H9 (cell line): ENCODE data around the gene MRPL54. TPM values are rescaled to one million over a fixed set of nuclear protein-coding genes. Genes with fewer than 3 reads are reported as not detected.
A peak's percentile ranks its signal among the peaks of the same experiment; 100 is the strongest.

ENCODE experiments used
- DNase-seq: peaks from one replicate; pipeline ENCODE4 v3.0.0-alpha.2; 2017
- H2AFZ ChIP-seq: one replicate; pipeline ENCODE4 v1.6.1; 2013; ENCODE audit warnings: mild to moderate bottlenecking, low read length, control low read depth, moderate library complexity
- H2AK5ac ChIP-seq: 2 replicates; pipeline ENCODE4 v1.6.1; 2013; ENCODE audit warnings: low read length, control low read depth, mixed read lengths; ENCODE audit not compliant: insufficient read length
- H2BK120ac ChIP-seq: one replicate; pipeline ENCODE4 v1.6.1; 2013; ENCODE audit warnings: low read depth, mild to moderate bottlenecking, low read length, control low read depth, inconsistent platforms; ENCODE audit not compliant: poor library complexity, severe bottlenecking
- H2BK12ac ChIP-seq: 2 replicates; pipeline ENCODE4 v1.6.1; 2013; ENCODE audit warnings: low read length, control low read depth, mixed read lengths, low read depth; ENCODE audit not compliant: insufficient read length
- H2BK15ac ChIP-seq: 2 replicates; pipeline ENCODE4 v1.6.1; 2013; ENCODE audit warnings: low read depth, low read length, control low read depth
- H2BK20ac ChIP-seq: one replicate; pipeline ENCODE4 v1.6.1; 2013; ENCODE audit warnings: low read depth, mild to moderate bottlenecking, low read length, control low read depth, inconsistent platforms; ENCODE audit not compliant: poor library complexity, severe bottlenecking
- H2BK5ac ChIP-seq: 2 replicates; pipeline ENCODE4 v1.6.1; 2013; ENCODE audit warnings: low read length, control low read depth, mixed read lengths; ENCODE audit not compliant: insufficient read length
- H3K14ac ChIP-seq: 2 replicates; pipeline ENCODE4 v1.6.1; 2013; ENCODE audit warnings: low read length, control low read depth; ENCODE audit not compliant: insufficient read depth
- H3K18ac ChIP-seq: 2 replicates; pipeline ENCODE4 v1.6.1; 2013; ENCODE audit warnings: low read depth, mild to moderate bottlenecking, mixed read lengths, low read length, control low read depth; ENCODE audit not compliant: insufficient read length
- H3K23ac ChIP-seq: 2 replicates; pipeline ENCODE4 v1.6.1; 2013; ENCODE audit warnings: low read length, control low read depth, mixed read lengths, low read depth; ENCODE audit not compliant: insufficient read length
- H3K23me2 ChIP-seq: 2 replicates; pipeline ENCODE4 v1.6.1; 2013; ENCODE audit warnings: low read depth, mild to moderate bottlenecking, mixed read lengths, low read length, control low read depth; ENCODE audit not compliant: insufficient read length, poor library complexity, severe bottlenecking
- H3K27ac ChIP-seq: 2 replicates; pipeline ENCODE4 v1.5.1; 2013; ENCODE audit warnings: low read length, control low read depth, mixed read lengths, low read depth; ENCODE audit not compliant: insufficient read length
- H3K27me3 ChIP-seq: 2 replicates; pipeline ENCODE4 v1.6.1; 2013; ENCODE audit warnings: low read length, control low read depth, inconsistent platforms; ENCODE audit not compliant: insufficient read depth
- H3K4ac ChIP-seq: 2 replicates; pipeline ENCODE4 v1.6.1; 2013; ENCODE audit warnings: low read depth, mild to moderate bottlenecking, control low read depth, inconsistent platforms, low read length, moderate library complexity
- H3K4me1 ChIP-seq: 2 replicates; pipeline ENCODE4 v1.6.1; 2013; ENCODE audit warnings: low read length, control low read depth, inconsistent platforms; ENCODE audit not compliant: insufficient read depth
- H3K4me2 ChIP-seq: 2 replicates; pipeline ENCODE4 v1.6.1; 2013; ENCODE audit warnings: low read length, control low read depth, mixed read lengths; ENCODE audit not compliant: insufficient read length, insufficient read depth
- H3K56ac ChIP-seq: 2 replicates; pipeline ENCODE4 v1.6.1; 2013; ENCODE audit warnings: low read depth, mild to moderate bottlenecking, mixed read lengths, low read length, control low read depth; ENCODE audit not compliant: insufficient read length
- H3K79me1 ChIP-seq: 2 replicates; pipeline ENCODE4 v1.6.1; 2013; ENCODE audit warnings: low read depth, mild to moderate bottlenecking, moderate library complexity, low read length, control low read depth, inconsistent platforms; ENCODE audit not compliant: insufficient read depth, poor library complexity, severe bottlenecking
- H3K79me2 ChIP-seq: 2 replicates; pipeline ENCODE4 v1.6.1; 2013; ENCODE audit warnings: low read length, control low read depth, inconsistent platforms; ENCODE audit not compliant: insufficient read depth
- H3K9ac ChIP-seq: 2 replicates; pipeline ENCODE4 v1.6.1; 2013; ENCODE audit warnings: low read length, control low read depth, mixed read lengths; ENCODE audit not compliant: insufficient read length; ENCODE audit errors: extremely low read depth
- H3K9me3 ChIP-seq: one replicate; pipeline ENCODE4 v1.6.1; 2013; ENCODE audit warnings: low read depth, low read length, inconsistent platforms; ENCODE audit not compliant: control insufficient read depth
- H3T11ph ChIP-seq: one replicate; pipeline ENCODE4 v1.6.1; 2013; ENCODE audit warnings: mild to moderate bottlenecking, low read length, control low read depth, inconsistent platforms
- H4K20me1 ChIP-seq: one replicate; pipeline ENCODE4 v1.6.1; 2013; ENCODE audit not compliant: control insufficient read depth, insufficient read length, insufficient read depth
- H4K5ac ChIP-seq: 2 replicates; pipeline ENCODE4 v1.6.1; 2013; ENCODE audit warnings: low read depth, mild to moderate bottlenecking, mixed read lengths, low read length, control low read depth; ENCODE audit not compliant: insufficient read length
- H4K8ac ChIP-seq: replicated peaks from 2 replicates; pipeline ENCODE4 v1.6.1; 2013; ENCODE audit warnings: low read length, control low read depth, mixed read lengths, low read depth; ENCODE audit not compliant: insufficient read length
- H4K91ac ChIP-seq: 2 replicates; pipeline ENCODE4 v1.6.1; 2013; ENCODE audit warnings: low read depth, mild to moderate bottlenecking, moderate library complexity, mixed read lengths, low read length, control low read depth; ENCODE audit not compliant: insufficient read length
- H3K27ac Mint-ChIP-seq, 3 experiments: 2 replicates in 2 of 3; 3 replicates in 1 of 3; pipeline ENCODE4 v1.8.0; 2020 to 2021; ENCODE audit warnings: mixed read lengths in 3 of 3, mild to moderate bottlenecking in 1 of 3, moderate library complexity in 1 of 3
- H3K27me3 Mint-ChIP-seq: 2 replicates; pipeline ENCODE4 v1.8.0; 2021; ENCODE audit warnings: low read depth, mild to moderate bottlenecking, moderate library complexity, mixed read lengths
- H3K36me3 Mint-ChIP-seq, 3 experiments: 2 replicates in 2 of 3; 3 replicates in 1 of 3; pipeline ENCODE4 v1.8.0; 2020 to 2021; ENCODE audit warnings: low read depth in 3 of 3, mixed read lengths in 3 of 3; ENCODE audit not compliant: insufficient read depth in 1 of 3
- H3K4me1 Mint-ChIP-seq, 2 experiments: 2 replicates each; pipeline ENCODE4 v1.8.0; 2020; ENCODE audit warnings: mixed read lengths in 2 of 2
- H3K4me3 Mint-ChIP-seq, 2 experiments: 2 replicates in 1 of 2; 3 replicates in 1 of 2; pipeline ENCODE4 v1.8.0; 2020 to 2021; ENCODE audit warnings: mild to moderate bottlenecking in 2 of 2, mixed read lengths in 2 of 2, moderate library complexity in 1 of 2
- H3K9me3 Mint-ChIP-seq, 2 experiments: 2 replicates in 1 of 2; 3 replicates in 1 of 2; pipeline ENCODE4 v1.8.0; 2020; ENCODE audit warnings: mild to moderate bottlenecking in 2 of 2, mixed read lengths in 2 of 2, moderate library complexity in 1 of 2
- WGBS: extraction: QIAGEN DNeasy Blood & Tissue Kit; methylation state at CpG from one replicate; pipeline ENCODE4 v1.1.7; 2013; ENCODE audit warnings: missing lambda C conversion rate, low lambda C conversion rate, mixed read lengths; ENCODE audit not compliant: insufficient read length; ENCODE audit errors: extremely low coverage; 5-methylcytosine and 5-hydroxymethylcytosine counted together
- total RNA-seq: library from RNA; stranded (reverse); gene quantifications from 2 replicates; pipeline ENCODE4 v1.2.1, GENCODE V29; 2021
- TF ChIP-seq, protein P1 (sequence below): fragments of 200-600 bp; sonication (generic); conservative IDR thresholded peaks from 3 replicates; pipeline ENCODE4 v1.8.0; 2021; ENCODE audit warnings: antibody characterized with exemption, mild to moderate bottlenecking

Gene MRPL54
- total RNA-seq, 1 experiment from 2014 or later, result 60.0 TPM

DNA sequence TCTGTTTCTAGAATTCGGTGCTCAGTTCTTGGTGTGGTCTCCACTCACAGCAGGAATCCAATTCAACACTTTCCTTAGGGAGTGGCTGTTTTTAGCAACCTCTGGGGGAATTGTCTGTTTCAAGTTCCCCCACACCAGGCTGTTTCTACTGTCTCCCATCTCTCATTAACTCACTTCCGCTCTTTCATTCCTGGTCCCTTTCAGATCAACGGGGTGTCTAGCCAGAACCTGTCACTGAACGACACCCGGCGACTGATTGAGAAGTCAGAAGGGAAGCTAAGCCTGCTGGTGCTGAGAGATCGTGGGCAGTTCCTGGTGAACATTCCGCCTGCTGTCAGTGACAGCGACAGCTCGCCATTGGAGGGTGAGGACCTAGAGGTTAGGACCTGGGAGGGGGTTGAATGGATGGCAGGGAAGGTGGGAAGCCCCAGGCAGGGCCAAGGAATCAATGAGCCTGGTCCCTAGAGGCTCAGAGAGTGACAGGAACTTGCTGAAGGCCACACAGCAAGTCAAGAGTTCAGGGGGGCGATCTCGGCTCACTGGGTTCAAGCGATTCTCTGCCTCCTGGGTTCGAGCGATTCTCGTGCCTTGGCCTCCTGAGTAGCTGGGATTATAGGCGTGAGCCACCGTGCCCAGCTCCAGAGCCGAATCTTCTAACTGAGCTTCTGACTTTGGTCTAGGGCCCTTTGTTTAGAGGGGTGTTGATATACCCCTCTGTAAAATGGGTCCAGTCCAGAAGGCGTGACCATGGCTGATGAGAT is 28.8 kb upstream of the MRPL54 start:
- Histone ChIP-seq H3K27me3 (no peaks in the 10 kb centered on the region), H2BK20ac (no peak overlapping the region), H3K27ac (no peak overlapping the region), H2AK5ac (no peak overlapping the region), H3K23ac (no peak overlapping the region), H3K79me2 (no peaks in the 10 kb centered on the region), H4K8ac (no peak overlapping the region), H3K56ac (no peak overlapping the region), H4K91ac (no peak overlapping the region), H2BK120ac (no peak overlapping the region), H3K4me1 (no peaks in the 10 kb centered on the region), H3K23me2 (no peaks in the 10 kb centered on the region), H2AFZ (no peak overlapping the region), H3K4ac (no peak overlapping the region), H2BK12ac (no peak overlapping the region), H3K14ac (no peak overlapping the region), H2BK15ac (no peak overlapping the region), H3K18ac (no peak overlapping the region), H4K5ac (no peak overlapping the region), H3K9ac (no peak overlapping the region), H4K20me1 (no peaks in the 10 kb centered on the region), H3T11ph (no peak overlapping the region), H2BK5ac (no peak overlapping the region), H3K4me2 (no peak overlapping the region), H3K9me3 (no peaks in the 10 kb centered on the region), H3K79me1 (no peaks in the 10 kb centered on the region)
- TF ChIP-seq, protein P1, sequence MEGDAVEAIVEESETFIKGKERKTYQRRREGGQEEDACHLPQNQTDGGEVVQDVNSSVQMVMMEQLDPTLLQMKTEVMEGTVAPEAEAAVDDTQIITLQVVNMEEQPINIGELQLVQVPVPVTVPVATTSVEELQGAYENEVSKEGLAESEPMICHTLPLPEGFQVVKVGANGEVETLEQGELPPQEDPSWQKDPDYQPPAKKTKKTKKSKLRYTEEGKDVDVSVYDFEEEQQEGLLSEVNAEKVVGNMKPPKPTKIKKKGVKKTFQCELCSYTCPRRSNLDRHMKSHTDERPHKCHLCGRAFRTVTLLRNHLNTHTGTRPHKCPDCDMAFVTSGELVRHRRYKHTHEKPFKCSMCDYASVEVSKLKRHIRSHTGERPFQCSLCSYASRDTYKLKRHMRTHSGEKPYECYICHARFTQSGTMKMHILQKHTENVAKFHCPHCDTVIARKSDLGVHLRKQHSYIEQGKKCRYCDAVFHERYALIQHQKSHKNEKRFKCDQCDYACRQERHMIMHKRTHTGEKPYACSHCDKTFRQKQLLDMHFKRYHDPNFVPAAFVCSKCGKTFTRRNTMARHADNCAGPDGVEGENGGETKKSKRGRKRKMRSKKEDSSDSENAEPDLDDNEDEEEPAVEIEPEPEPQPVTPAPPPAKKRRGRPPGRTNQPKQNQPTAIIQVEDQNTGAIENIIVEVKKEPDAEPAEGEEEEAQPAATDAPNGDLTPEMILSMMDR, result no peak
- Mint-ChIP-seq H3K9me3 (no peaks in the 10 kb centered on the region), H3K27ac (peak overlapping the region in 1 of 3 experiments; percentile 57; a peak in 2 of 7 replicates), H3K27me3 (no peaks in the 10 kb centered on the region; the same call in 1 of the 2 replicates), H3K36me3 (peaks cover 0 to 51% (median 18%) of the 10 kb centered on the region in 3 experiments; a peak in 5 of 7 replicates), H3K4me1 (peaks cover 6 to 10% of the 10 kb centered on the region in 2 experiments), H3K4me3 (no peak overlapping the region)
- DNase-seq, result no peak
- no CpG with 5 or more reads among the region's 20 CpGs for WGBS
